Measurements from ENCODE around the gene IGF2BP3.
"Not testable (repeated sequence)": the region's sequence is repeated elsewhere in the genome, so short reads cannot be mapped to it uniquely, and the experiment has no call there.

Gene IGF2BP3

GRCh38 chr7:23422384-23422783 lies 47.9 kb downstream of the IGF2BP3 start:
- DNase-seq (ENCODE audit: low read depth) = no peak

DNA sequence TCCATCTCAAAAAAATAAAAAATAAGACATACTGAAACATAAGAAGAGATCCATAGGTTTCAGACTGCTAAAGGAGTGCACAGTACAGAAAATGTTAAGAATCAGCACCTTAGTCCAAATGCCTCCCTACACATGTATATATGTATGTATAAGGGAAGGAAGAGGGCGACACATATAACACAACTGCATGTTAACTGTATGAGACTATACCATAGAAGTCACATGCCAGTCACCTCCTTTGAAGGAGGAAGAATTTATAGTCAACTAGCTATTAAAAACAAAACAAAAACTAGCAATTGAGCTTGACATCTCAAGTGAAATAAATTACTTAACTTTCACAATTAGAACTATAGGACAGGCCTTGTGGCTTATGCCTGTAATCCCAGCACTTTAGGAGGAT lies 50.4 kb downstream of the IGF2BP3 start:
- no peak for DNase-seq (ENCODE audit: low read depth)

GRCh38 chr7:23419160-23419559 lies 51.1 kb downstream of the IGF2BP3 start:
- no peak for DNase-seq (ENCODE audit: low read depth)

- no peak for DNase-seq (ENCODE audit: low read depth)
These were observed 52.2 kb downstream of the IGF2BP3 start for GRCh38 chr7:23418046-23418445.

DNA sequence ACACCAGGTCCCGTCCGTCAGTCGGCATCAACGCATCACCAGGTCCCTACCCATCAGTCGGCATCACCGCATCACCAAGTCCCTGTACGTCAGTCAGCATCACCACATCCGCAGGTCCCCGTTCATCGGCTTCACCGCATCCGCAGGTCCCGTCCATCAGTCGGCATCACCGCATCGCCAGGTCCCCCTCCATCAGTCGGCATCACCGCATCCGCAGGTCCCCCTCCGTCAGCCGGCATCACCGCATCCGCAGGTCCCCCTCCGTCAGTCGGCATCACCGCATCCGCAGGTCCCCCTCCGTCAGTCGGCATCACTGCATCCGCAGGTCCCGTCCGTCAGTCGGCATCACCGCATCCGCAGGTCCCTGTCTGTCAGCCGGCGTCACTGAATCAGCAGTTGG lies 55.1 kb downstream of the IGF2BP3 start:
- no peak for DNase-seq (ENCODE audit: low read depth)

- no peak for DNase-seq (ENCODE audit: low read depth)
These were observed 59.7 kb downstream of the IGF2BP3 start for GRCh38 chr7:23410446-23411183.

- not testable (repeated sequence) for DNase-seq (ENCODE audit: low read depth)
These were observed 63.7 kb downstream of the IGF2BP3 start for GRCh38 chr7:23406564-23406963.

DNA sequence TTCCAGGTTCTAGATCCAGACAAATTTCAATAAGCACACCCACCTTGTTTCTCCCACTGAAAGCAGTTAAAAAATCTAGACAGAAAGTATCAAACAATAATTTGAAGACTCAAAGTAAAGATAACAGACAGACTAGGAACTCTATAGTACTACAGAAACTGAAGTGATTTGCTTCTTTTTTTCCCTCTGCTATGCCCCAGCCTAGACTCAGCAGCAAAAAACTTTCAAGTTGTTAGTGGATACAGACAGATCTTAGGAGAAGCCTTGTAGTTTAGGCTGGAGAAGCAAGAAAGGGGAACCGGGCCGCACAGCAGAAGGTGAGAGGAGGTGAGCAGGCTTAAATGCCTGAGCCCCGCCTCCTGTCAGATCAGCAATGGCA lies 65.1 kb downstream of the IGF2BP3 start:
- DNase-seq (ENCODE audit: low read depth) = no peak

DNA sequence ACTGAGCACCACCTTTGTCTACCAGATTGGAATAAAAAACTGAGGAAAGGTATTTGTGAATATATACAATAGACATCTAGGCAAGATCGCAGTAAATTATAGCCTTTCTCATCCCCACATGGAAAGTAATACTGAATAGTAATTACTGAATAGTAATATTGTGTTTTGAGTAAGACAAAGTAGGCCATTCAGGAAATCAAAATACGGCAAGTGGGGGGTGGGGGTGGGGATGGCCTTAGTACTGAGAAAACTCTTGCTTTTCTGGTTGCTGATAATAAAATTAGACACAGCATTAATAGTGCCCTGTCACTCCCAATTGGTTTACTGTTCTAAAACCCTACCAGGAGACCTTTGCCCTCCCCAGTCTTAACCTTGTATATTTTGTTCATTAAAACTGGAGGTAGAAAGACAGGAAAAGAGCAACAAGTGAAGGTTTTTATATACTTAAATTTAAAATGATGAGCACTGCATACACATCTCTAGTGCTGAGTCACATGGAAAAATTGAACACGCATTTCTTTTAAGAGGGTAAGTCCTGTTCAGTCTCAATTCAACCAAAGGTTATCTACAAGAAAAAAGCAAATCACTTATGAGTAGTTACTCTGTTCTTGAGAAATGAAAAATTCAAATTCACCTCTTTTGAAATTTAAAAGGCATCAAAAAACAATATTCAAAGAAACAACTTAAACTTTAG lies 65.6 kb downstream of the IGF2BP3 start:
- DNase-seq (ENCODE audit: low read depth) = no peak

DNA sequence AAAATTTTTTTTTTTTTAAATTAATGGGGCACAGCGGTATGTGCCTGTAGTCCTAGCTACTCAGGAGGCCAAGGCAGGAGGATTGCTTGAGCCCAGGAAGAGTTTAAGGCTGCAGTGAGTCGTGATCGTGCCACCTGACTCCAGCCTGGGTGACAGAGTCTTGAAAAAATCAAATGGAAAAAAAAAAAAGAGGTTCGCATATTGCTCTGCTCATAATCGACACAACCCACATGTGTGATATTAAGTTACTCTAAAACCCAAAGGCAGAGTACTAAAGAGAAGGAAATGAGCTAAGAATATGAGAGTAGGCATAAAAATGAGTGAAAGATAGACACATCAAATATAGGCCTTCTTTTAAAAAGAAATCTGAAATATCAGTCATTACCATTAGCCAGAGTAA lies 66.3 kb downstream of the IGF2BP3 start:
- no peak for DNase-seq (ENCODE audit: low read depth)

GRCh38 chr7:23398090-23398489 lies 72.2 kb downstream of the IGF2BP3 start:
- not testable (repeated sequence) for DNase-seq (ENCODE audit: low read depth)

- DNase-seq (ENCODE audit: low read depth) = no peak
These were observed 73.0 kb downstream of the IGF2BP3 start for GRCh38 chr7:23397241-23397640.

DNA sequence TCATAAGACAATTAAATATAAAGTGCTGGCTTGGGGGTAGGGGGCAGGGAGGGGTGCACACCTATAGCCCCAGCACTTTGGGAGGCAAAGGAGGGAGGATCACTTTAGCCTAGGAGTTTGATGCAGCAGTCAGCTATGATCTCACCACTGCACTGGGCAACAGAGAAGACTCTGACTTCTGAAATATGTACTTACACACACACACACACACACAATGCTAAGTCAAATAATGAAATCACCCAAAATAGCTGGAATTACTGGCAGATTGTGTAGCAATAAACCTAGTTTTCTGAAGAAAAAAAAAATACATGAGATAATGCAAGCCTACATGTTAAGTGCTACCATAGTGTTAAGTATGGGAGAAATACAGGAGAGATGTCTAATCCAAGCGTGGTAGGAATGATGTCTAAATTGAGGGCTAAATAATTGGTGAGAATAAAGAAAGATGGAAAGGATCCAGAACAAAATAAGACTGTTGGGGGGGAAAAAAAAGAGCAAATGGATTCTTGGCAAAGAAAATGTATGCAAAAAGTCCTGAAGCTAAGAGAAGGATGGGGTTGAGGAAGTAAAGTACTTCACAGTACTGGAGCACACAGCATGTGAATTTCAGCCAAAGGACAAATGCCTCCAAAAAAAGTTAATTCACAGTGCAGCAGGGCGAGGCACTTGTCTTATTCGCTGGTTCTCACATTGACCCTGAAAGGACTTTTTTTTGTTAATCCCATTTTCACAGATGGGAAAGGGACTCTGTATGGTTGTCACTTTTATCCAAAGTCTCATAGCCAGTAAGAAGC lies 73.9 kb downstream of the IGF2BP3 start:
- DNase-seq (ENCODE audit: low read depth) = no peak

- DNase-seq (ENCODE audit: low read depth) = no peak
These were observed 75.7 kb downstream of the IGF2BP3 start for GRCh38 chr7:23394488-23395171.

- DNase-seq (ENCODE audit: low read depth) = no peak
These were observed 76.7 kb downstream of the IGF2BP3 start for GRCh38 chr7:23393636-23394035.

- DNase-seq (ENCODE audit: low read depth) = no peak
These were observed 80.6 kb downstream of the IGF2BP3 start for GRCh38 chr7:23389701-23390100.

DNA sequence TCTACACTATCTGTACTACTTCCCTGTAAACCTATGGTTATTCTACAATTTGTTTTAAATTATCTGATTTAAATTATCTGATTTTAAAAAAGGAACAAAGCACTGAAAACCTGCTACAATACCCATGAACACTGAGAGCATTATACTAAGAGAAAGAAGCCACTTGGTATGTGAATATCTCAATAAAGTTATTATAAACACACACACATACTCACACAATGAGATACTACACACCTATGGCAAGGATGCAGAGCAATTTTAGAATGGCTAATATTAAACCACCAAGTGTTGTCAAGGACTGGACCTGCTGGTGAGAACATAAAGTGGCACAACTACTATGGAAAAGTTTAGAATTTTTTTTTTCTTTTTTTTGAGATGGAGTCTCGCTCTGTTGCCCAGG lies 82.7 kb downstream of the IGF2BP3 start:
- no peak for DNase-seq (ENCODE audit: low read depth)

- DNase-seq (ENCODE audit: low read depth) = no peak
These were observed 85.2 kb downstream of the IGF2BP3 start for GRCh38 chr7:23385140-23385539.

DNA sequence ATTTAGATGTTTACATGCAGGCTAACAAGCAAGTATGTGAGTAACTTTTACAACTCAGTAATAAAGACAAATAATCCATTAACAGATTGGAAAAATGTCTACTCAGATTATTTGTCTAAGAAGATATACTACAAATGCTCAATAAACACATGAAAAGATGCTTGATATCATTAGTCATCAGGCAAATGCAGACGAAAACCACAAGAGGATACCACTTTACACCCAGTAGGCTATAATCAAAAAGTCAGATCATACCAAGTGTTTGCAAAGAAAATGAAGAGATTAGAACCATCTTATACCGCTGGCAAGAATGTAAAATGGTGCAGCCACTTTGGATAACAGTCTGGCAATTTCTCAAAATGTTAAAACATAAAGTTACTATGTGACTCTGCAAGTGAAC lies 87.1 kb downstream of the IGF2BP3 start:
- DNase-seq (ENCODE audit: low read depth) = no peak

DNA sequence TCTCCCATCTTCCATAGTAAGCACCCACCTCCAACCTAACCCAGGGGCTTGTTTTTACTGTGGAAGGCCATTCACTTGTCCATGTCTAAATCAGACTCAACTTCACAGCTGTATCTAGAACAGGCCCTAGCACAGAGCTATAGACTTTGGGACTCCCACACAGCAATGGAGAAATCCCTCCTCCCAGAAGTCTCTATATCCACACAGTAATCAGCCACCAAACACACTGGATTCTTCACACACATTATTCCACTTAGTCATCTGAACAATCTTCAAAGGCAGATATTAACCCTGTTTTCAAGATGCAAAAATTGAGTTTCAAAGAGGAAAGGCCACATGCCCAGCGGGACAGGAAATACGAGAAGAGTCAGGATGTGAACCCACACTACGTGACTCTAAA lies 89.3 kb downstream of the IGF2BP3 start:
- no peak for DNase-seq (ENCODE audit: low read depth)

- DNase-seq (ENCODE audit: low read depth) = no peak
These were observed 89.7 kb downstream of the IGF2BP3 start for GRCh38 chr7:23380556-23380955.

- no peak for DNase-seq (ENCODE audit: low read depth)
These were observed 91.3 kb downstream of the IGF2BP3 start for GRCh38 chr7:23378996-23379395.

Measured in stimulated activated CD8-positive, alpha-beta memory T cell treated with anti-CD3 and anti-CD28 coated beads, Interleukin-15, amount 100 ng/mL, for 24 hours (primary cell).